HepG2 (cell line): ENCODE data around the gene CTSZ. TPM values are rescaled to one million over a fixed set of nuclear protein-coding genes. Genes with fewer than 3 reads are reported as not detected.
A peak's percentile ranks its signal among the peaks of the same experiment; 100 is the strongest.

Experiments
- ARNT ChIP-seq: fragments of 450-650 bp; IDR thresholded peaks from 2 replicates; pipeline ENCODE4 v1.6.1; 2017
- BCL6 ChIP-seq: IDR thresholded peaks from 2 replicates; pipeline ENCODE4 v1.6.1; 2016; ENCODE audit warnings: missing genetic modification reagents, missing compliant biosample characterization
- BCLAF1 ChIP-seq: fragments of 450-650 bp; IDR thresholded peaks from 2 replicates; pipeline ENCODE4 v1.6.1; 2017; ENCODE audit warnings: mild to moderate bottlenecking
- DMTF1 ChIP-seq: sonication (generic); formaldehyde crosslinking; IDR thresholded peaks from 2 replicates; pipeline ENCODE4 v1.4.0; 2020; ENCODE audit warnings: mild to moderate bottlenecking, missing genetic modification reagents
- E2F5 ChIP-seq: sonication (generic); formaldehyde crosslinking; conservative IDR thresholded peaks from 2 replicates; pipeline ENCODE4 v1.4.0; 2020; ENCODE audit warnings: missing genetic modification reagents
- ELF1 ChIP-seq: sonication (generic); formaldehyde crosslinking; IDR thresholded peaks from 2 replicates; pipeline ENCODE4 v1.4.0; 2020; ENCODE audit warnings: missing genetic modification reagents
- ESRRA ChIP-seq: sonication (generic); formaldehyde crosslinking; IDR thresholded peaks from 2 replicates; pipeline ENCODE4 v1.5.1; 2020; ENCODE audit warnings: mild to moderate bottlenecking, low read depth, missing genetic modification reagents
- FOXO4 ChIP-seq: sonication (generic); formaldehyde crosslinking; conservative IDR thresholded peaks from 2 replicates; pipeline ENCODE4 v1.8.1; 2023; ENCODE audit warnings: missing genetic modification reagents
- GLI4 ChIP-seq: sonication (generic); formaldehyde crosslinking; IDR thresholded peaks from 2 replicates; pipeline ENCODE4 v1.5.1; 2020; ENCODE audit warnings: missing genetic modification reagents, mild to moderate bottlenecking, moderate library complexity, borderline replicate concordance
- HES4 ChIP-seq: sonication (generic); formaldehyde crosslinking; IDR thresholded peaks from 2 replicates; pipeline ENCODE4 v1.9.0; 2021; ENCODE audit warnings: mild to moderate bottlenecking, missing genetic modification reagents, borderline replicate concordance
- NFE2 ChIP-seq: sonication (generic); formaldehyde crosslinking; IDR thresholded peaks from 2 replicates; pipeline ENCODE4 v1.4.0; 2020; ENCODE audit warnings: missing genetic modification reagents
- NR2F6 ChIP-seq, 2 experiments: IDR thresholded peaks; 2 replicates each; pipeline ENCODE4 v1.6.1; 2016; ENCODE audit warnings: antibody characterized with exemption in 1 of 2, mild to moderate bottlenecking in 1 of 2
- POLR2G ChIP-seq: fragments of 200-400 bp; formaldehyde crosslinking; IDR thresholded peaks from 2 replicates; pipeline ENCODE4 v1.6.1; 2018; ENCODE audit warnings: mild to moderate bottlenecking, low read depth, low read length, moderate library complexity
- XRCC5 ChIP-seq: fragments of 200-400 bp; formaldehyde crosslinking; optimal IDR thresholded peaks from 2 replicates; pipeline ENCODE3; 2017; ENCODE audit warnings: mild to moderate bottlenecking, low read length
- YEATS2 ChIP-seq: sonication (generic); formaldehyde crosslinking; IDR thresholded peaks from 2 replicates; pipeline ENCODE4 v1.4.0; 2020; ENCODE audit warnings: missing genetic modification reagents, borderline replicate concordance
- ZBTB21 ChIP-seq: sonication (generic); formaldehyde crosslinking; IDR thresholded peaks from 2 replicates; pipeline ENCODE4 v1.4.0; 2020; ENCODE audit warnings: missing genetic modification reagents
- ZNF253 ChIP-seq: sonication (generic); formaldehyde crosslinking; IDR thresholded peaks from 2 replicates; pipeline ENCODE4 v1.8.0; 2022; ENCODE audit warnings: mild to moderate bottlenecking, missing genetic modification reagents, borderline replicate concordance
- ZNF292 ChIP-seq: sonication (generic); formaldehyde crosslinking; IDR thresholded peaks from 2 replicates; pipeline ENCODE4 v1.8.1; 2022; ENCODE audit warnings: mild to moderate bottlenecking, low read depth, missing genetic modification reagents, borderline replicate concordance
- ZNF607 ChIP-seq: sonication (generic); formaldehyde crosslinking; IDR thresholded peaks from 2 replicates; pipeline ENCODE4 v1.5.1; 2020; ENCODE audit warnings: missing genetic modification reagents, mild to moderate bottlenecking, borderline replicate concordance
- ZNF710 ChIP-seq: sonication (generic); formaldehyde crosslinking; IDR thresholded peaks from 2 replicates; pipeline ENCODE4 v1.5.0; 2020; ENCODE audit warnings: mild to moderate bottlenecking, missing genetic modification reagents, borderline replicate concordance
- ZNF776 ChIP-seq: sonication (generic); formaldehyde crosslinking; IDR thresholded peaks from 2 replicates; pipeline ENCODE4 v1.4.0; 2020; ENCODE audit warnings: mild to moderate bottlenecking, missing genetic modification reagents
- ZNF878 ChIP-seq: sonication (generic); formaldehyde crosslinking; IDR thresholded peaks from 2 replicates; pipeline ENCODE4 v1.8.1; 2023; ENCODE audit warnings: mild to moderate bottlenecking, missing genetic modification reagents, moderate library complexity
- polyA plus RNA-seq, 8 experiments: library from polyadenylated mRNA; depleted of rRNA in 3 of 8; stranded (reverse) in 7 of 8; unstranded in 1 of 8; fragments of >200 nt; fragmentation: Illumina TruSeq in 4 of 8; extraction: Trizol in 4 of 8; gene quantifications; 2 replicates each; pipeline versions ENCODE4 v1.2.1 to v1.2.3, GENCODE V29; 2011 to 2016; ENCODE audit warnings: low read depth in 4 of 8, missing spikeins in 1 of 8, mixed read lengths in 1 of 8; ENCODE audit not compliant: insufficient read depth in 1 of 8
- total RNA-seq, 5 experiments: library from RNA; depleted of rRNA; stranded (reverse); fragments of >200 nt; fragmentation: Illumina TruSeq; extraction: Trizol; gene quantifications; 2 replicates each; pipeline ENCODE4 v1.2.3, GENCODE V29; 2016; ENCODE audit warnings: low read depth in 1 of 5

The CTSZ gene
- total and polyA plus RNA-seq, 2 of the 13 experiments (the other 11 are each of a cell fraction or from before 2014, with no cell fraction given), result 0.33 TPM; not detected in 1

GRCh38 chr20:58991715-58992114, 15.3 kb downstream of the CTSZ start (continued):
- TF ChIP-seq E2F5 (CRISPR knock-in tag), result no peak
- no peak for TF ChIP-seq DMTF1 (CRISPR knock-in tag)
- peak; percentile 29; the same call in 1 of the 2 replicates for TF ChIP-seq NR2F6 (IDR thresholded peaks at IDR 0.05)
- TF ChIP-seq NR2F6 (CRISPR knock-in tag; IDR thresholded peaks at IDR 0.05), result no peak
- TF ChIP-seq HES4 (CRISPR knock-in tag), result no peak
- peak; percentile 39 for TF ChIP-seq XRCC5
- TF ChIP-seq NFE2 (CRISPR knock-in tag), result no peak
- no peak for TF ChIP-seq ZNF776
- no peak for TF ChIP-seq FOXO4
- TF ChIP-seq POLR2G, result 0 out of 2 replicates have a peak, but pooled peaks have one; percentile 8
- no peak for TF ChIP-seq ZNF253 (CRISPR knock-in tag)
- TF ChIP-seq BCL6, result 0 out of 2 replicates have a peak, but pooled peaks have one; percentile 15
- no peak for TF ChIP-seq ZNF878 (CRISPR knock-in tag)
- no peak for TF ChIP-seq ESRRA (CRISPR knock-in tag)
- no peak for TF ChIP-seq ARNT
- no peak for TF ChIP-seq YEATS2
- no peak for TF ChIP-seq GLI4
- no peak for TF ChIP-seq ZNF710
- no peak for TF ChIP-seq ELF1
- TF ChIP-seq BCLAF1, result no peak
- TF ChIP-seq ZNF607, result no peak
- TF ChIP-seq ZBTB21 (CRISPR knock-in tag), result peak; percentile 82
- TF ChIP-seq ZNF292, result 0 out of 2 replicates have a peak, but pooled peaks have one; percentile 19
